DMS53 (cell line): ENCODE data around the gene POLR2E.

ENCODE experiments used
- DNase-seq: peaks from one replicate; lab custom pipeline; 2025; lab: John Stamatoyannopoulos, UW

POLR2E gene

DNA sequence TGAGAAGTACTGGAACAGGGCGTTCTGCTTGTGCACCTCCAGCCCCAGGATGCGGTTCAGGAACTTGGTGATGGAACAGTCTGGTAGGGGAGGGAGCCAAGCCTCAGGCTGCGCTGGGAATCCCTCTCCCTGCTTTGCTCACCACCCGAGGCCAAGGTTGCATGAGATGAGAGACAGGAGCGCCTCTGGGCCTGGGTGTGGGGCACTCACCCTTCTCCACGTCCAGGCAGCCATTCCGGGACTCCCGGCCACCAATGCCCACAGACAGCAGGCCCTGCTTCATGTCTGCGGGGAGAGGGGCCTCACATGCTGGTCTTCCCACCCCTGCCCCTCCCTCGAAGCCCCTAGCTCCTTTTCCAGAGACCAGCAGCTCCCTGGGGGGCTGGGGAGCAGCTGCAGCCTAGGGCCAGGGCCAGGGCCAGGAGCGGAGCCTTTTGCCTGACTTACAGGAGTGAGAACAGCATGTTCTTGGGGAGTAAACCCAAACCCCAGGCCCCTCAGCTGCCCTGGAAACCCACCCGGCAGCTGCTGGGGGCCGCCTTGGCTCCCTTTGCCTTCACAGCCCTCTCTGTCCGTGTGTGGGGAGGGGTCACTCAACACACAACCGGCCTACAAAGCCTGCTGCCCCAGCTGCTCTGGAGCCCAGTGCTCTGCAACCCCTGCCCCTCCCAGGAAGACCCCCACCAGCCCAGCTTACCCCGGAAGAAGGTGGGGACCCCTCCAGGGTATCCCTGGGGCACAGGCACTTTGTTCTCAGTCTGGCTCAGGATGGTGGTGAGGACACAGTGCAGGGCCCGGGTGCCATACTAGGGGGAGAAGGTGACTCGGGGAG is 15.8 kb upstream of the POLR2E start:
- DNase-seq: peak; percentile 45

DNA sequence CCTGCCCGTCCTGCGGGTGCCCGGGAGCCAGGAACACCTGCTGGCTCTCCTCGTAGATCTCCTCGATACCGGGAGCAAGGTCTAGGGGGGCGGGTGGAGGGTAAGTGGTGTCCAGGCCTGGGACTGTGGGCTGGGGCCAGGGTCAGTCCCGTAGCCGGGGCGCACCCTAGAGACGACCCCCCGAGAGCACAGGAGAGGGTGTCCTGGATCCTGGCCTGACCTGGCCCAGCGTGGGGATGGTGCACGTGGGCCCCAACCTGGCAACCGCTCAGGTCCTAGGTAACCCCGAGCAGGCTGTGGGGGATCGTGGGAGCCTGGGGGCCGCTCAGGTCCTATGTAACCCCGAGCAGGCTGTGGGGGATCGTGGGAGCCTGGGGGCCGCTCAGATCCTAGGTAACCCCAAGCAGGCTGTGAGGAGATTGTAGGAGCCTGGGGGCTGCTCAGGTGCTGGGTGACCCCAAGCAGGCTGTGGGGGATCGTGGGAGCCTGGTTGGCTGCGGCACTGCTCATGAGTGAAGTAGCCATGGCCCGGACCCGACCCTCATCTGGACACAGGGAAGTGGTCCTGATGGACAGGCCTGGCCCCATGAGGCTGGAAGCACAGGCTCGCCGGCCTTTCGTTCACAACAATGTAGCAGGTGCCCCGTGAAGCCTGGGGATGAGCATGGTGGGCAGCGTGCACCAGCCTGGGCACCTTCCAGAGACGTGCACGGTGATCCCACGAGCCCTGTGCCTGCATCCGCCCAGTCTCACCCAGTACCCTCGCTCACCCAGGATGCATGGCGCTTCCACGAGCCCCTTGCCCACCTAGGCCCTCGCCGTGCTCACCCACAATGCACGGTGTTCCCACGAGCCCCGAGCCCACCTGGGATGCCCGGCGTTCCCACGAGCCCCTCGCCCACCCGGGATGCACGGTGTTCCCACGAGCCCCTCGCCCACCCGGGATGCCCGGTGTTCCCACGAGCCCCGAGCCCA is 14.8 kb upstream of the POLR2E start:
- DNase-seq: no peak

GRCh38 chr19:1109032-1109551 is 13.9 kb upstream of the POLR2E start:
- DNase-seq: no peak

DNA sequence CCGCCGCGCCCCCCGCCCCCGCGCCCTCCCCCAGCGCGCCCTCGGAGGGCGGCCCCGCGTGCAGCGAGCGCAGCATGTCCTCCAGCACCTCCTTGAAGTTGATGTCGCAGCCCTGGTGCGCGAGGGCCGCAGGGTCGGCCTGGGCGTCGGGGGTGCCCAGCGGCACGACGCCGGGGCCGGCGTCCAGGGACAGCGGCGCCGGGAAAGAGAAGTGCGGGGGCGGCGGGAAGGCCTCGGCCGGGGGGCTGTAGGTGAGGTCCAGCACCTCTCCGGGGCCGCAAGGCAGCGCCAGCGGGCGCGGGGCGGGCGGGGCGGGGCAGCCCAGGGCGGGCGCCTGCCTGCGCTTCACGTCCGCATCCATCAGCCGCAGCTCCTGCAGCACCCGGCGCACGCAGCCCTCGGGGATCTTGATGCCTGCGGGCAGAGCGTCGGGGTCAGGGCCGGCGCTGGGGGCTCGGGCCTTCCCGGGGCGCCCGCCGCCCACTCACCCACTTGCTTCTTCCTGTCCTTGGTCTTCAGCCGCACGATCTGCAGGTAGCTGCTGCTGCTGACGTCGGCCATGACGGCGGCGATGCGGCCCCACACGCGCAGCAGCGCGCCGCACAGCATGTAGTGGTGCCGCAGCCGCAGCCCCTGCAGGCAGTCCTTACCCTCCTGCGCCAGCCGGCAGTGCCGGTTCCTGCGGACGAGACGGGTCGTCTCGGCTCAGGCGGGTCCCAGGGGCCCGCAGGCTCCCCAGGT is 13.3 kb upstream of the POLR2E start:
- DNase-seq: no peak

- DNase-seq: no peak
These were observed 12.6 kb upstream of the POLR2E start for GRCh38 chr19:1107661-1108261.

- peak; percentile 50 for DNase-seq
These were observed 11.9 kb upstream of the POLR2E start for GRCh38 chr19:1106841-1107660.

DNA sequence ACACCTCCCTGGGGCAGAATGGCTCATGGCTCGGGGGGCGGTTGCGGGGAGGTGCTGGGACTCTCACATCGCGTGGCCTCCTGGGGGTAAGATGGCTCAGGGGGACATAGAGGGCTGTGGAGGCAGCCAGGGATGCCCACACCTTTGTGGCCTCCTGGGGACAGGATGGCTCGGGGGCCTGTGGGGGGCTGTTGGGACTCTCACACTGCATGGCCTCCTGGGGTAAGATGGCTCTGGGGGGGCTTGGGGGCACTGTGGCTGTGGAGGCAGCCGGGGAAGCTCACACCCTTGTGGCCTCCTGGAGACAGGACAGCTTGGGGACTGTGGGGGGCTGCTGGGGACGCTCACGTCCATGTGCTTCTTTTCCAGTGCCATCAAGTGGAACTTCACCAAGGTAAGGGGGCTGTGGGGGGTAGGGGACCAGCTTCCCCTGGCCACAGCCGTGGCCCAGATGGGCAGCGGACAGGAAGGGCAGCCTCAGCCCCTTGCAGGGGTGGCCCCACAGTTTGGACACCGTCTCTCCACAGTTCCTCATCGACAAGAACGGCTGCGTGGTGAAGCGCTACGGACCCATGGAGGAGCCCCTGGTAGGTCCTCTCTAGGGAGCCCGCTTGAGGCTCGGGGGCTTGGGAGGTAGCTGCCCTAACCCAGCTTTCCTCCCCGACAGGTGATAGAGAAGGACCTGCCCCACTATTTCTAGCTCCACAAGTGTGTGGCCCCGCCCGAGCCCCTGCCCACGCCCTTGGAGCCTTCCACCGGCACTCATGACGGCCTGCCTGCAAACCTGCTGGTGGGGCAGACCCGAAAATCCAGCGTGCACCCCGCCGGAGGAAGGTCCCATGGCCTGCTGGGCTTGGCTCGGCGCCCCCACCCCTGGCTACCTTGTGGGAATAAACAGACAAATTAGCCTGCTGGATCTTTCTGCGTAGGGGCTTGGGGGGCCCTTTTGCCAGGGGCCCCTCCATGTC is 11.0 kb upstream of the POLR2E start:
- no peak for DNase-seq

- peak; percentile 68 for DNase-seq
These were observed 10.1 kb upstream of the POLR2E start for GRCh38 chr19:1105008-1105872.

- peak; percentile 82 for DNase-seq
These were observed 9.3 kb upstream of the POLR2E start for GRCh38 chr19:1104311-1105007.

- DNase-seq: peak; percentile 99
These were observed 8.6 kb upstream of the POLR2E start, which contains the start of gene GPX4 for GRCh38 chr19:1103708-1104310. TSS of gene GPX4 (plus strand) at chr19:1103994. CDS start at chr19:1104044, 50 bp downstream.

- DNase-seq: no peak
These were observed 8.0 kb upstream of the POLR2E start for GRCh38 chr19:1103132-1103707.

GRCh38 chr19:1102407-1103131 is 7.4 kb upstream of the POLR2E start:
- peak; percentile 89 for DNase-seq

DNA sequence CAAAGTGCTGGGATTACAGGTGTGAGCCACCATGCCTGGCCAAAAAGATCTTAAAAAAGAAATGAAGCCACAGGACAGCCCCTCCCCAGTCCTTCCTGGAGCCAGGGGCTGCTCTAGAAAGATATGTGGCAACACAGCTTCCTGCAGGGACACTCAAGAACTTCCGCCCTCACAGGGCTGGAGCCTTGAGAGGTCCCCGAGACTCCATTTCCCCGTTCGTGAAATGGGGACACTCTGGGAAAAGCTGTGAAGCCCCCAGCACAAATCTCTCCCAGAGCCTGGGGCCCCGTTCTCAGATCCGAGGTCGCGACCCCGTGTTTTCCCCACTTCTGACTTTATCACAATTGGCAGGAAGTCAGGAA is 6.1 kb upstream of the POLR2E start:
- no peak for DNase-seq

DNA sequence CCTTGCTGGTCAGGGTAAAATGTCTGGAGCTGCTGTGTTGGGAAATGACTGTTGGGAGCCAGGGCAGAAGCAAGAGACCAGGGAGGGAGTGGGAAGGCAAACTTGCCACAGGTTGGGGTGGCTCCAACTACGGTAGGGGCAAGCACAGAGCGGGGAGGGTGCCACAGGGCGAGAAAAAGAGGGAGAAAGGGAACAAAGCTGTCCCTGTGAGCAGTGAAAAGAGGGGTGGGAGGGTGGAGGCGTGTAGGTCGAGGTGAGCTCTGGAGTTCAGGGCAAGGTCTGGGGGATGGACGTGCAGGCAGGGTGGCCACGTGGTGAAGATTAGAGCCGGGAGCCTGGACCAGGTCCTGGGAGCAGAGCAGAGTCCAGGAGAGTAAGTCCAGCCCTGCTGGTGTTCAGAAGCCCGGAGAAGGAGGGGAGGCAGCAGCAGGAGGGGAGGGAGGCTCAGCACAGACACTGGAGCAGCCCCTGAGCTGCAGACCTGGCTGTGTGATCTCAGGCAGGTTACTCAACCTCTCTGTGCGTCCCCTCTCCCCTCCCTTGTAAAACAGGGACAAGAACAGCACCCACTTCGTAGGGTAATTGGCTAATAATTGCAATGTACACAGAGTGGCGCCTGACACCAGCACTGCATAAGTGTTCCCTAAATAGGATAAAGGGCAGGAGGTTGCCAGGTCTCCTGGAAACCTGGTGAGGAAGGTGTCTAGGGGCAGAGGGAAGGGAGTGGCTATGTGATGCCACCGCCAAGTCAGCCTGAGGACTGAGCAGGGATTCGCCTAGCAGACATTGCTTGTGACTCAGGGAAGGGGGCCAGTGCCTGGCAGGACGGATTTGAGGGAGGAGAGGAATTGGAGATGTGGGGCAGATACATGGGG is 3.2 kb upstream of the POLR2E start:
- peak; percentile 80 for DNase-seq

- DNase-seq: peak; percentile 84
These were observed 2.6 kb upstream of the POLR2E start for GRCh38 chr19:1097810-1098176.
